ENCODE results near the gene HSPA1B. TPM values are rescaled to one million over a fixed set of nuclear protein-coding genes. Genes with fewer than 3 reads are reported as not detected.
"Not testable (repeated sequence)": the region's sequence is repeated elsewhere in the genome, so short reads cannot be mapped to it uniquely, and the experiment has no call there.

Gene HSPA1B
- 201 and 209 TPM in 2 replicates for total RNA-seq (2014; rRNA removed; shearing (Covaris generic))

DNA sequence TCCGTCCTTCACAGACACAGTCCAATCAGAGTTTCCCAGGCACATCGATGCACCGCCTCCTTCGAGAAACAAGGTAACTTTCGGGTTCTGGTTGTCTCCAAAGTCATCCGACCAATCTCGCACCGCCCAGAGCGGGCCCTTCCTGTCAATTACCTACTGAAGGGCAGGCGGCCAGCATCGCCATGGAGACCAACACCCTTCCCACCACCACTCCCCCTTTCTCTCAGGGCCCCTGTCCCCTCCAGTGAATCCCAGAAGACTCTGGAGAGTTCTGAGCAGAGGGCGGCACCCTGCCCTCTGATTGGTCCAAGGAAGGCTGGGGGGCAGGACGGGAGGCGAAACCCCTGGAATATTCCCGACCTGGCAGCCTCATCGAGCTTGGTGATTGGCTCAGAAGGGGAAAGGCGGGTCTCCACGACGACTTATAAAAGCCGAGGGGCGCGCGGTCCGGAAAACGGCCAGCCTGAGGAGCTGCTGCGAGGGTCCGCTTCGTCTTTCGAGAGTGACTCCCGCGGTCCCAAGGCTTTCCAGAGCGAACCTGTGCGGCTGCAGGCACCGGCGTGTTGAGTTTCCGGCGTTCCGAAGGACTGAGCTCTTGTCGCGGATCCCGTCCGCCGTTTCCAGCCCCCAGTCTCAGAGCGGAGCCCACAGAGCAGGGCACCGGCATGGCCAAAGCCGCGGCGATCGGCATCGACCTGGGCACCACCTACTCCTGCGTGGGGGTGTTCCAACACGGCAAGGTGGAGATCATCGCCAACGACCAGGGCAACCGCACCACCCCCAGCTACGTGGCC, at the start of gene HSPA1B:
Gene HSPA1B, plus strand, starts transcription at position 453 of the 794 bp plus-strand sequence. Its CDS starts 213 bp downstream, at position 666.
- DNase-seq (ENCODE audit: low spot score), result peak; percentile 100
- in situ Hi-C loops (cut with HindIII; ENCODE audit: low sequenced_read_pairs), result no loop called here

DNA sequence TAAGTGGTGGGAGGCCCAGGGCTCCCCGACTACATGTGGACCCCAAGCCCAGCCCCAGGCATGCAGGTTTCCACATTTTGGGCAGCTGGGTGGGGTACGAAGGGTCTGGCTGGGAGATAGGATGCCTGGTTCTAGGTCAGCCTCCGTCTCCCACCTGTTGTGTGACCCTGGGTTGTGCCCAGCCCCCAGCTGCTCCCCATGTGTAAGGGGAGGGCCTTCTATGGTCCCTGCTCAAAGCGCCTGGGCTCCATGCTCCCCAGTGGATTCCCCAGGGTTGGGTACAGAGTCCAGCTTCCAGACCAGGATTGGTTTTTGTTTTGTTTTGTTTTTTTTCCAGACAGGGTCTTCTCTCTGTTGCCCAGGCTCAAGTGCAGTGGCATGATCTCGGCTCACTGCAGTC, 49.3 kb upstream of the HSPA1B start:
- in situ Hi-C loops (cut with HindIII; ENCODE audit: low sequenced_read_pairs), result no loop called here
- DNase-seq (ENCODE audit: low spot score), result no peak

DNA sequence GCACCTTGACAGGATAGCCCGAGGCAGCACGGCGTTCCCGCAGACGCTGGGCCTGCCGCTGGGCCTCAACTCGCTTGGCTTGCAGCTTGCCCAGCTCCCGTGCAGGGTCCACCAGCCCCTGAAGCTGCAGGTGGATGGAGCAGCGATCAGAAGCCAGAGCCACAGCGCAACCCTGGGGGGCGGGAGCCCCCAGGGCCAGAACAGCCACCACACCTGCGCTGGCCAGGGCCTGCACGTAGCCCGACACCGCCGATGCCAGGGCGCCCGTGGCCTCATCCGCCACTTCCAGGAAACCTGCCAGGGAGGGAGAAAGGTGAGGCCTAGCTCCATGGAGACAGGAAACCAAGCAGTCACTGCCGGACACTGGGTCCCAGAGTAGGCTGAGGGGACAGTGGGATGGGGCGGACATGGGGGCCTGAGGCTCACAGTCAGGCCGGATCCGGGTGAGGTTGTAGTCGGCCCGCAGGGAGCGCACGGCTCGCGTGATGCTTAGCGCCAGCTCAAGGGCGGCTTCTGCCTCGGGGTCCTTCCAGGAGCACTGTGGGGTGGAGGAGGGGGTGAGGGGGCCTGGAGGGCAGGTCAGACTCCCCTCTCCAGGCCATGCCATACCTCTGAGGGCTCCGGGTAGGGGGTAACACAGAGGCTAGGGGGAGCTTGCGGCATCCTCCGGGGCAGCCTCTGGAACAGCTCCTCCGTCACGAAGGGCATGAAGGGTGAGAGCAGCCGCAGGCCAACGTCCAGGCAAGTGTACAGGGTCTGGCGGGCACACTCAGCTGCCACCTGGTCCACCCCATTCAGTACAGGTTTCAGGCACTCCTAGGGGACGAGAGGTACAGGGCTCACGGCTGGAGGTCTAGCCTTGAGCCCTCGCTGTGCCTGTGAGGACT, 48.3 kb upstream of the HSPA1B start:
- in situ Hi-C loops (cut with HindIII; ENCODE audit: low sequenced_read_pairs), result no loop called here
- DNase-seq (ENCODE audit: low spot score), result no peak

DNA sequence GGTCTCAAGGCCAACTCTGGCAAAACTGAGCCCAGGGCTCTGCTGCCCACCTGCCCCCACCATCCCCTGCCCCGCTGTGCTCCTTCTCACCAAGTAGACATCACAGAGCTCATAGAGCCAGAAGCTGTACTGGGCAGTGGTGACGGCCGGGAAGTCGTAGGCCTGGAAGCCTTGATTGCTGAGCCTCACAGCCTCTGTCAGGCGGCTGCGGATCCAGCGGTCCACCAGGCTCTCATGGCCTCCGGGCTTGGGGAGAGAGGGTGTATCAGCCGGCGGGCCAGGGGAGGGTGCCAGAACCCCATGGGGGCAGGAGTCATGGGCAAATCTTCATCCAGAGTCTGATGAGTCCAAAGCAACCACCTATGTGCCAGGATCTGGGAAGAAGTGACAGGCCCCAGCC, 47.6 kb upstream of the HSPA1B start:
- in situ Hi-C loops (cut with HindIII; ENCODE audit: low sequenced_read_pairs), result no loop called here
- no peak for DNase-seq (ENCODE audit: low spot score)

DNA sequence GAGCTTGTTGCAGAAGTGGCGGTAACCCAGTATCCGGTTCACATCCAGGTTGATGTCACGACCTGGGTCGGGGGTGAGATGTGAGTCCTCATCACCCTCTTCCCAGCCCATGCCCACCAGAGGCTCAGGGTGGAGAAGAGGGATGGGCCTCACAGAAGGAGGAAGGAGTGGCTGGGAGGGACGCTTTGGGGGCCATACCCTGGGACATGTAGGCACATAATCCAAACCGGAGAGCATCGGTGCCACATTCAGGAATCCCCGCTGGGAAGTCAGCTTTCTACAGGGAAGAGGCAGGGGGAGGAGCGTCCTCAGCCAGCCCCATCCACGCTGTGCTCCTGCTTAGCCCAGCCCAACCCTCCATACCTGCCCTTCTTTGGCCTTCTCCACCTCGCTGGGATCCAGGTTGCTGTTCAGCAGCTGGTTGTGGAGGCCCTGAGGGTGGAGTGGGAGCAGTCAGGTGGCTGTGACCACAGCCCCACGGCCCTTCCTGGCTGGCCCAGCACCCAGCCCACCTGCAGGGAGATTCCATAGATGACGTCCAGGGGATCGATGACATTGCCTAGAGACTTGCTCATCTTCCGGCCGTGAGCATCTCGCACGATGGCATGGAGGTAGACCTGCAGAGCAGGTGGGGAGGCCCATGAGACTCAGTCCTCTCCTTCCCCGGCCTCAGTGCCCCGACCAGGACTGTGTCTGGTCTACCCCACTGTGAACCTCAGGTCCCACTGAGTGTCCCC, 46.9 kb upstream of the HSPA1B start:
- no peak for DNase-seq (ENCODE audit: low spot score)

DNA sequence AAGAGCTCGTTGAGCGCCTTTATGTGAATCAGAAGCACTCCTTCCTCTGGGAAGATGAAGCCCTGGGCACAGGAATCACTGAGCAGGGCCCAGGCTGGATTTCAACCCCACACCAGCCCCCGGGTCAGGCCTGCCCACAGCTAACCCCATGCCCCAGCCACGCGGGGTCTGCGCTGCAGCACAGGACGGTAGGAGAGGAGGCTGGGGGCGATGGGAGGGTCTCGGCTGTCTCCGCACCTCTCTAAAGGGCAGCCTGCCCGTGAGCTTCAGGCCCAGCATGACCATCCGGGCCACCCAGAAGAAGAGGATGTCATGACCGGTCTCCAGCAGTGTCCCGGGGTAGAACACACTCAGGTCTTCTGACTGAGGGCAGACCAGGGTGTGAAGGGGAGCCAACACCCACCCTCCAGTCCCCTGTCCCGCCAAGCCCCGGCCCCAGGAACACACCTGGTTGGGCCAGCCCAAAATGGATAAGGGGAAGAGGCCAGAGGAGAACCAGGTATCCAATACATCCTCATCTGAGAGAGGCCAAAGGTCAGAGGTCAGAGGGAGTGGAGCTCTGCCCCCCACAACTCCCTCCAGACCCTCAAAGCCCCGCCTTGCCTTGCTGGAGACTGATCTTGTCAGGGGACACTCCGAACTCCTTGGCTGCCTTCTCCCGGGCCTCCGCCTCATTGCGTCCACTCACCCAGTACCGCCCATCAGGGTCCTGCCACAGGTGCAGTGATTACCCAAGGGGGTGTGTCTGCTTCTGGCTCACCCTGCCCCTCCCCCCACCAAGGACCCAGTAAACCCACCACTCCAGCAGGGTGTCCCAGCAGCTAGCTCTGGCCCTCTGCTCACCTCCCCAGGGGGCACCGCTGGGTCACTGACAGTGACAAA, 46.1 kb upstream of the HSPA1B start:
- no peak for DNase-seq (ENCODE audit: low spot score)
- in situ Hi-C loops (cut with HindIII; ENCODE audit: low sequenced_read_pairs), result no loop called here

More for the DNA sequence above, 46.9 kb upstream of the HSPA1B start:
- in situ Hi-C loops (cut with HindIII; ENCODE audit: low sequenced_read_pairs), result no loop called here

DNA sequence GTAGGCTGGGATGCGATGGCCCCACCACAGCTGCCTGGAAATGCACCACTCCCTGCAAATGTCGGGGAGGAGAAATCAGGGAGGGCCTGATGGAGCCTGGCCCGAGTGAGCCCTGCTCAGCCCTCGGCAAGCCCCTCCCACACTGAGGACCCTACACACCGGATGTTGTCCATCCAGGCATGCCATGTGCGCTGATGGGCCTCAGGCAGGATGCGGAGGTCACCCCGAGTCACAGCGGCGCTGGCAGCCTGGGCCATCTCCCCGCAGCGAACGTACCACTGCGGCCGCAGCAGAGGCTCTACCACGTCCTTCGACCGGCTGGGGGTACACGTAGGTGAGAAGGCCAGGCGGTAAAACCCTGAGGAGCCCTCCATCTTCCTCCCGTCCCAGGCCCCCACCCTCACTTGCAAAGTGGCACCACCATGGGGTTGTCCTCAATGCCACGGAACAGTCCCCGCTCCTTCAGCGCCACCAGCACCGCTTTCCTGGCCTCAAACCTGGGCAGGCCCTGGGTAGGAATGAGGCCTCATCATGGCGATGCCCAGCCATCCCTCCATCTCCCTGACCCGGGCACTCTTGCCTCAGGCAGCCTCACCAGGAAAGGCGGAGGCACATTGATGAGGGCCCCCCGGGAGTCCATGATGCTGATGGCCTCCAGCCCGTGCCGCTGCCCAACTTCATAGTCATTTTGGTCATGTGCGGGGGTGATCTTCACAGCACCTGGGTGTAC, 45.2 kb upstream of the HSPA1B start:
- DNase-seq (ENCODE audit: low spot score), result no peak
- in situ Hi-C loops (cut with HindIII; ENCODE audit: low sequenced_read_pairs), result no loop called here

DNA sequence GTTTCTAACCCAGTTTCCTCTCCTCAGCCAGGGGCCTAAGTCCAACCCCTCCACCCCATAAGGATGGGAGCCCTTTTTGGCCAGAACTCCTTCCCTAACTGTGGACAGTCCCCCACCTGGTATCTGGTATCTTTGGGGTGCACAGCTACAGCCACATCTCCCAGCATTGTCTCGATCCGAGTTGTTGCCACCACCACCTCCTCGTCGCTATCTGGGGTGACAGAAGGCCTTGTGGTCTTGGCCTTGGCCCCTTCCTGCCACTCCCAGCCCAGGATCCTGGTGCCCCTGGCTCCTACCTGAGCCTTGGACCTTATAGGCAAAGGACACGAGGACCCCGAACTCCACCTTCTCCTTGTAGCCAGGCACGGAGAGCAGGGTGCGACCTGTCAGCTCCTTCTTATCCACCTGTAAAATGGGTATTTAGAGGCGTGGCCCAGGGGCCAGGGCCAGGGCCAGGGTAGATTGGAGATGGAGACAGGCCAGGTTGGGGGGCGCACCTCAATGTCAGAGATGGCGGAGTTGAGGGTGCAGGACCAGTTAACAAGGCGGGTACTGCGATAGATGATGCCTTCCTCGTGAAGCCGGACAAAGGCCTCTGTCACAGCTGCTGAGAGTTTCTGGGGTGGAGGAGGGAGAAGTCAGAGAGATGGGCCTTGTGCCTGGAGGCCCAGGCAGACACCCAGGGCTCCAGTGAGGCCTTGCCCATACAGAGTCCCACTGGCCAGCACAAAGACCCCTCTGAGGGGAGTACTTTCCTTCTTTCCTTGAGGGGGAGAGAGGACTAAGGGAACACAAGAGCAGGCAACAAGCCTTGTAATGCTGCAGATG, 43.2 kb upstream of the HSPA1B start:
- in situ Hi-C loops (cut with HindIII; ENCODE audit: low sequenced_read_pairs), result no loop called here
- DNase-seq (ENCODE audit: low spot score), result no peak

DNA sequence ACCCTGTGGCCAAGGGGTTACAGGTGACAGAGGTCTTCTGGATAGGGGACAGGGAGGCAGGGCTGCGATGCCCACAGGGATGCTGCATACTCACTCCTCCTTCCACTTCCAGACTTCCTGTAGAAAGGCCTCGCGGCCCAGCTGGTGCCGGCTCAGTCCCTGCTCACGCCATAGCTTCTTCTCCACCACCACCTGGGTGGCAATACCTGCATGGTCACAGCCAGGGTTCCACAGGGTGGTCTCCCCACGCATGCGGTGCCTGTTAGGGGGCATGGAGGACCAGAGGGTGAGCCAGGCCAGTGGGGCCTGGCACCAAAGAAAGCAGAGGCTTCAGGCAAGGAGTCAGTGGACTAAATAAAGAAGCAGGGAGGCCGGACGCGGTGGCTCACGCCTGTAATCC, 42.1 kb upstream of the HSPA1B start:
- DNase-seq (ENCODE audit: low spot score), result no peak
- in situ Hi-C loops (cut with HindIII; ENCODE audit: low sequenced_read_pairs), result no loop called here

DNA sequence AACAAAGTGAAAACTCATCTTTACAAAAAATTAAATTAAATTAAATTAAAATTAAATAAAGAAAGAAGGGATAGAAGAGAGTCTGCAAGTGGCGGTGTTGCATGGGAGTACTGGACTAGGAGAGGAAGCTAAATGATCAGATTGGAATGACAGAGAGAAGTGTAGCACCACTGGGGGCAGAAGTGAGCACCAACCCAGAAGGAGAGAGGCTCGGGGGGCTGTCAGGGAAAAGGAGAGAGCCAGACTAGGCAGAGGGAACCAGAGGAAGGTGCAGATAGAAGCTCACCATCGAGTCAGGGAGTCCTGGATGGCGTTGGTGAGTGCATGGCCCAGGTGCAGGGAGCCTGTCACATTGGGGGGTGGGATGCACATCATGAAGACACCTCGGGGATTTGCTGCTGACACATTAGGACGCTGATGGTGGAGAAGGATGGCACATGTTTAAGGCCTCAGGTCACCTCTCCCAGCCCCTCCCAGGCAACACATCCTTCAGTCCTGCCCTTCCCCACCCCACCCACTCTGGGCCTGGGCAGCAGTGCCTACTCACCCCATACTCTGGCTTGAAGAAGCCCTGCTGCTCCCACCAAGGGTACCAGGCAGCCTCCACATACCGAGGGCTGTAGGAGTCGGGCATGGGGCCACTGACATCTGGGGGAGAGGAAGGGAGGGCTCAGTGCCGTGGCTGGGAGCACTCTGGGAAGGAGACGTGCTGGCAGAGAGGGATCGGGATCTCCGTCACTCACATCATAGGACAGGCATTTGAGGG, 36.0 kb upstream of the HSPA1B start:
- in situ Hi-C loops (cut with HindIII; ENCODE audit: low sequenced_read_pairs), result no loop called here
- peak; percentile 60 for DNase-seq (ENCODE audit: low spot score)

DNA sequence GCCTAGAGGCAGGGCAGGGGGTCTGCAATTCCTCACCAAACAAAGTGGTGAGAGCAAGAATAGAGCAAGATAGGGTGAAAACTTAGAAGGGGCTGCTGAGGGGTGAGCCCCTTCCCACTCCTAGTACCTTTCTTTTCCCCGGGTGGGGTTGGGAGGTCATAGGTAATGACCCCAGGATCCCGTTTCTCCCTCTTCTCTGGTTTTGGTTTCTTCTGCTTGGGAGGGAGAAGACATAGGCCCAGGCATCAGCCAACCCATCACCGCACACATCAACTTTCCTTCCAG, 35.5 kb upstream of the HSPA1B start:
- DNase-seq (ENCODE audit: low spot score), result no peak
- in situ Hi-C loops (cut with HindIII; ENCODE audit: low sequenced_read_pairs), result no loop called here

DNA sequence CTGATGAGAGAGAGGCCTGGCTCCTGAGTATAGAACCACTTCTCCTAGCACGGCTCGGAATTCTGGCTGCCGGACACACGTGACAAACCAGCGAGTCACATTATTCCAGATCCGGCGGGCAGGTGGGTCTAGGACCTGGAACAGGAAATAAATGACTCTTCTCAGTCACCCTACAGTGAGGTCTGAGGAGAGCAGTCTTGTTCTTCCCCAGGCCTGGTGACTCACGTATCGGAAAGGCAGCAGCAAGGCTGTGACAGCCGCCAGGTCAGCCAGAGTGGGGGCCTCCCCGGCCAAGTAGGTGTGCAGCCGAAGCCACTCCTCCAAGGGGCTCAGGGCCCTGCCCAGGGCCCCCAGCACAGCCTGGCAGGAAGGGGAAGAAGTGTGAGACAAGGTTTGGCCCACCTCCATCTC, 34.8 kb upstream of the HSPA1B start:
- in situ Hi-C loops (cut with HindIII; ENCODE audit: low sequenced_read_pairs), result no loop called here
- no peak for DNase-seq (ENCODE audit: low spot score)

DNA sequence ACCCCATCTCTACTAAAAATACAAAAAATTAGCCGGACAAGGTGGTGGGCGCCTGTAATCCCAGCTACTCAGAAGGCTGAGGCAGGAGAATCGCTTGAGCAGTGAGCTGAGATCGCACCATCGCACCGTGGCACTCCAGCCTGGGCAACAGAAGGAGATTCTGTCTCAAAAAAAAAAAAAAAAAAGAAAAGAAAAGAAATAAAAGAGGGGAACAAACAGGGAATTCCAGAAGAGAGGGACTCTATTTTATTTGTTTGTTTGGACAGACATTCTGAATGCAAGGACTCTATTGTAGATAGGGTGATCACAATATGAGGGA, 33.7 kb upstream of the HSPA1B start:
- DNase-seq (ENCODE audit: low spot score); in situ Hi-C loops (cut with HindIII; ENCODE audit: low sequenced_read_pairs): not testable (repeated sequence)

DNA sequence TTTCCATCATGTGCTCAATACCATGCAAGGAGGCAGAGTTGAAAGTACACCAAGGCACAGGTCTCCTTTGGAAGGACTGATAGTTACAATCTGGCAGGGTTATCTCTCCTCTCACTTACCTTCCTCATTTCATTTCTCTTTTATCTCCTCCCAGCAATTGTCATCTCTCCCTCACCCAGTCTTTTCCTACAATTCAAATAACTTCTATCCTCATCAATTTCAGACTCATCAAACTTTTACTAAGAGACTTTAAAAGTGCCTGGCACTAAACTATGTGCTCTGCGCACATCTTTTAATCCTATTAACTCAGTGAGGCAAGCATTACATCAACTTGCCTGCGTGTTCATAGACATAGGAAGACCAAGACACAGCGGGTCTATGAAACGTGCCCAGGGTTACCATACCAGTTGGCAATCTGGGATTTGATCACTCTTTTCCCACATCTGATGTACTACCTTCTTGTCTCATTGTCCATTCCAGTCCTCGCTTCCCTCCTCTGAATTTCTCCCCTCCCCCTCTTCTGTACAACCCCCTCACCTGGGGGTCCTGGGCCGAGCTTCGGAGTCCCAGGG, 33.2 kb upstream of the HSPA1B start:
- in situ Hi-C loops (cut with HindIII; ENCODE audit: low sequenced_read_pairs), result no loop called here
- no peak for DNase-seq (ENCODE audit: low spot score)

DNA sequence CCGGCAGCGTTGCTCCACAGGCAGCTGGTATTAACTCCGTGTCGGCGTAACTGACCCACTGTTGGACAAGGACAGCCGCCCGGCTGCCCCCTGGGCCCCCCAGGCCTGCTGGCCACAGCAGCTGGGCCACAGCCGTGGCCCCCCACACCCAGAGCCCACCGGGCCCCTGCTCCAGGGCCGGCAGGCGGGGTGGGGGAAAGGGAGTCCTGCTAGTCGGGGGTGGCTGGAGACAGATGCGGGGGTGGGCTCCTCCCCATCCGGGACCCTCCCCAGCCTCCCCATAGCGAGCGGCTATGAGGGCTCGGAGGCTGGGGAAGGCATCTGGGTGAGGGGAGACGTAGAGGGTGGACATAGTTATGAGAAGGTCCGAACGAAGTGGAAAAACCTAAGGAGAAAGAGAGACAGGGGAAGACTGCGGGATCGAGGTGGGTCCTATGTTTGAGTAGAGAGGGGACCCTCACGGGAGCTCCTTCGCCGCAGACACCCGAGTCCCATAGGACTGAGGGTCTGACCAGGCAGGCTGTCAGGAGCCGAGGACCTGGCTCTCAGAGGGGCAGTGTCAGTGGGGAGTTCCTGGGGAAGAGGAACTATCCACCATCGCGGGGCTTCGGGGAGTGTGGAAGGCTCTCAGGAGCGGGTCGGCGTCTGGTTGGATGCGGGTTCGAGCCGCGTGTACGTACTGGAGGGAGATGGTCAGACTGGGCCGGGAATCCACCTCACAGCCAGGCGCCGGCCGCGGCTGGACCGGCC, 32.5 kb upstream of the HSPA1B start:
- in situ Hi-C loops (cut with HindIII; ENCODE audit: low sequenced_read_pairs), result no loop called here
- no peak for DNase-seq (ENCODE audit: low spot score)
